GM19351 (cell line): ENCODE data around the gene CARD10.
"Not testable (repeated sequence)": the region's sequence is repeated elsewhere in the genome, so short reads cannot be mapped to it uniquely, and the experiment has no call there.

Experiments used
- ATAC-seq: cut with Tn5 transposase; IDR thresholded peaks from one replicate; pipeline ENCODE4 v1.9.1; 2021; ENCODE audit warnings: mild to moderate bottlenecking, moderate library complexity; ENCODE audit not compliant: unreplicated experiment

Gene CARD10

GRCh38 chr22:37471727-37472417 is 47.3 kb downstream of the CARD10 start:
- no peak for ATAC-seq

GRCh38 chr22:37470087-37470445 is 49.1 kb downstream of the CARD10 start:
- no peak for ATAC-seq

- no peak for ATAC-seq
These were observed 49.7 kb downstream of the CARD10 start for GRCh38 chr22:37469416-37470086.

- not testable (repeated sequence) for ATAC-seq
These were observed 51.0 kb downstream of the CARD10 start for GRCh38 chr22:37468201-37468695.

GRCh38 chr22:37467391-37467955 is 51.7 kb downstream of the CARD10 start:
- no peak for ATAC-seq

GRCh38 chr22:37464181-37464580 is 55.0 kb downstream of the CARD10 start:
- no peak for ATAC-seq

- ATAC-seq, result no peak
These were observed 56.2 kb downstream of the CARD10 start for GRCh38 chr22:37462983-37463382.

- ATAC-seq, result no peak
These were observed 56.8 kb downstream of the CARD10 start for GRCh38 chr22:37462436-37462835.

GRCh38 chr22:37461961-37462360 is 57.3 kb downstream of the CARD10 start:
- no peak for ATAC-seq

GRCh38 chr22:37460684-37461083 is 58.5 kb downstream of the CARD10 start:
- ATAC-seq, result no peak

GRCh38 chr22:37459206-37459605 is 60.0 kb downstream of the CARD10 start:
- no peak for ATAC-seq

- ATAC-seq, result no peak
These were observed 61.9 kb downstream of the CARD10 start for GRCh38 chr22:37457093-37457893.

- no peak for ATAC-seq
These were observed 62.9 kb downstream of the CARD10 start for GRCh38 chr22:37456346-37456745.

- no peak for ATAC-seq
These were observed 63.3 kb downstream of the CARD10 start for GRCh38 chr22:37455896-37456295.

- ATAC-seq, result no peak
These were observed 64.1 kb downstream of the CARD10 start for GRCh38 chr22:37454857-37455686.

- ATAC-seq, result no peak
These were observed 65.5 kb downstream of the CARD10 start for GRCh38 chr22:37453696-37454095.

GRCh38 chr22:37451218-37451617 is 68.0 kb downstream of the CARD10 start:
- no peak for ATAC-seq

GRCh38 chr22:37449331-37450001 is 69.7 kb downstream of the CARD10 start:
- ATAC-seq, result no peak

GRCh38 chr22:37448516-37449127 is 70.6 kb downstream of the CARD10 start:
- no peak for ATAC-seq
